GM19455 (cell line): ENCODE results near the gene IL19.

Source experiments
- ATAC-seq: cut with Tn5 transposase; IDR thresholded peaks from one replicate; pipeline ENCODE4 v1.9.1; 2021; ENCODE audit not compliant: unreplicated experiment

IL19 gene

GRCh38 chr1:206885341-206886060, 114.9 kb downstream of the IL19 start:
- ATAC-seq: no peak

DNA sequence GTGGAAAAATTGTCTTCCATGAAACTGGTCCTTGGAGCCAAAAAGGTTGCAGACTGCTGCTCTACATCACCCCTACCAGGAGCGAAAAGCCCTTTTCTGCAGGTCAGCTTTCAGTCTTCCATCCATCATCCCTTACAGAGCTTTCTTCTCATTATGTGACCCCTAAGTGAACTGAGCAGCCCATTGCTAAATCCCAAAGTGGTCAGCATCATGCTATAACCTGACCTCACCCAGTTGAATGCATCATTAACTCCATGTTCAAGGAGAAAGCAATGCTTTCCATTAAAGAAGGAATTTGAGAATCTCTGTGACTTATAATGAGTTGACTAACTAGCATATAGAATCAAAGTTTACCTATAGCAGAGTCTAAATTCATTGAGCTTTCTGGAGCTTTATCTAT, 116.3 kb downstream of the IL19 start:
- ATAC-seq: no peak

DNA sequence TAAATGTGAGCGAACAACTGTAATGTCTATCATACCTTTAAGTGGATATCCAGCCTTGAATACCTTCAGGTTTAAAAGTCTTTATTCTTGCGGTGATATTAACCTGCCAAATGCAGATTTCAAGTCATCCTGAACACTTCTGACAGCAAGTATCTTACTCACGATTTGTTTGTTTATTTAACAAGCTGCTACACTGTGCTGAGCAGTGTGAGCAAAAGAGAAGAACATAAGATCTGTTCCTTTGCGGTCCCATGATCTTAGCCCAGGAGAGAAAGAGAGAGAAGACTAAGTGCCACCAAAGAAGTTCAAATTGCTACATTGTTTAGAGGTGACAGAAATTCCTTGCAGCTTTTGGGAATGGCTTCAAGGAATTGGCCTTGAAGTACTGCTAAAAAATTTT, 117.1 kb downstream of the IL19 start:
- no peak for ATAC-seq

DNA sequence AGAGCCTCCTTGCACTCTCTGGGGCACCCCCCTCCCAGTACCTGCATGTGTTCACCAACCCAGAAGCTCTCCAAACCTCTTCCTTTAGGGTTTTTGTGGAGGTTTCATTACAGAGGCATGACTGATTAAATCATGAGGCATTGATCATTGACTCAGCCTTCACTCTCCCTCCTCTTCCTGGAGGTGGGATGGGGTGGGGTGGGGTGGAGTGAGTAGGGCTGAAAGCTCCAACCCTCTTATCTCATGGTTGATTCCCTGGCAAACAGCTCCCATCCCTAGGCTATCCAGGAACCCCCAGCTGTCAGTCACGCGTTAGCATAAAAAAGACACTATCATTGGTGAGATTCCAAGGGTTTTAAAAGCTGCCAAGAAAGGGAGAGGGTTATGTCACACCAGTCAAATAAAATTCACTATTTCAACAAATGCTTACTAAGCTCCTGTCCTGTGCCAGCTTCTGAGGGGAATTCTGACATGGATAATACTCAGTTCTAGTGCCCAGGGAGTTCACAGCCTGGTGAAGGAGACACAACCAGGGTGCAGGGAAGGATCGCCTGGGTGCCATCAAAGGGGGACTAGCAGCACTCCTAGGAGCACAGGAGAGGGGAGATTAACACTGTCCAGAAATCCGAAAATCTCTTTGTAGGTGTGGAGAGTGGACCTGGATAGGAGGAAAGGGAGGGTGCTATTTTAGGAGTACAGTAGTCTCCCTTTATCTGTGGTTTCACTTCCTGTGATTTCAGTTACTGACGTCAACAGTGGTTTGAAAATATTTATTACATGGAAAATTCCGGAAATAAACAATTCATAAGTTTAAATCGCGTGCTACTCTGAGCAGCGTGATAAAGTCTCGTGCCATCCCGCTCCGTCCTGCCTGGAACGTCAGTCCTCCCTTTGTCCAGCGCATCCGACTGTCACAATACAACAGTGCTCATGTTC, 119.8 kb downstream of the IL19 start:
- no peak for ATAC-seq

- ATAC-seq: no peak
Measured at GRCh38 chr1:206891412-206891811, 120.8 kb downstream of the IL19 start.
